Astrocyte (in vitro differentiated cells and primary cell): ENCODE results near the gene RASGEF1C.

Experiments used
- EZH2 ChIP-seq: IDR thresholded peaks from 2 replicates; pipeline ENCODE4 v1.6.1; 2012; ENCODE audit warnings: mild to moderate bottlenecking, low read length, inconsistent platforms; ENCODE audit not compliant: insufficient read depth
- TF ChIP-seq, protein P1 (sequence below): IDR thresholded peaks from 2 replicates; pipeline ENCODE4 v1.5.1; 2011; ENCODE audit warnings: low read depth, mild to moderate bottlenecking, inconsistent platforms, low read length, moderate library complexity; ENCODE audit not compliant: insufficient read depth

DNA sequence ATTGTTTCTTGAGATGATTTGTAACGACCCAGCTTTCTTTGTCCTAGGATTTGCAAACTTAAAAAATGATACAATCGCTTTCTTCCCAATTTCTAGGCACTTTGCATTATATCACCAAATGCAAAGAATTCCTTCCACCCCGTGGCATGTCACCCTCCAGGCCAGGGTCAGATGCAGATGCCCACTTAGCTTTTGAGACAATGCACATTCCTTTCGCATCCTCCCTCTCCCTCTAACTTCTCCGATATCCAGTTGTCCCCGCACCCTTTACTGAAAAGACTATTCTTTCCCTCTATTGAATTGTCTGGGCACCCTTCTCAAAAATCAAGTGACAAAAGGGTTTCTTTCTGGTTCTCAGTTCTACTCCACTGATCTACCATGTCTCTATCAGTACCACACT is 154.8 kb downstream of the RASGEF1C start:
- TF ChIP-seq, protein P1, sequence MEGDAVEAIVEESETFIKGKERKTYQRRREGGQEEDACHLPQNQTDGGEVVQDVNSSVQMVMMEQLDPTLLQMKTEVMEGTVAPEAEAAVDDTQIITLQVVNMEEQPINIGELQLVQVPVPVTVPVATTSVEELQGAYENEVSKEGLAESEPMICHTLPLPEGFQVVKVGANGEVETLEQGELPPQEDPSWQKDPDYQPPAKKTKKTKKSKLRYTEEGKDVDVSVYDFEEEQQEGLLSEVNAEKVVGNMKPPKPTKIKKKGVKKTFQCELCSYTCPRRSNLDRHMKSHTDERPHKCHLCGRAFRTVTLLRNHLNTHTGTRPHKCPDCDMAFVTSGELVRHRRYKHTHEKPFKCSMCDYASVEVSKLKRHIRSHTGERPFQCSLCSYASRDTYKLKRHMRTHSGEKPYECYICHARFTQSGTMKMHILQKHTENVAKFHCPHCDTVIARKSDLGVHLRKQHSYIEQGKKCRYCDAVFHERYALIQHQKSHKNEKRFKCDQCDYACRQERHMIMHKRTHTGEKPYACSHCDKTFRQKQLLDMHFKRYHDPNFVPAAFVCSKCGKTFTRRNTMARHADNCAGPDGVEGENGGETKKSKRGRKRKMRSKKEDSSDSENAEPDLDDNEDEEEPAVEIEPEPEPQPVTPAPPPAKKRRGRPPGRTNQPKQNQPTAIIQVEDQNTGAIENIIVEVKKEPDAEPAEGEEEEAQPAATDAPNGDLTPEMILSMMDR: no peak
- TF ChIP-seq EZH2: no peak
